Stimulated activated CD4-positive, alpha-beta T cell treated with anti-CD3 and anti-CD28 coated beads, Interleukin-12 subunit alpha, Interleukin-12 subunit beta, amount 100 ng/mL, for 24 hours (primary cell): Measurements from ENCODE around the gene AATF.

Experiments used
- DNase-seq, 2 experiments: peaks; one replicate each; pipeline ENCODE4 v3.0.0-alpha.2; 2020; ENCODE audit warnings: low read depth in 2 of 2

Gene AATF

GRCh38 chr17:36948717-36949460 lies at the start of gene AATF:
AATF (plus strand) TSS chr17:36948954; CDS start chr17:36949126, 172 bp downstream.
- DNase-seq: peak; percentile 92 to 96

- no peak for DNase-seq
Observed at GRCh38 chr17:36899250-36900159, 49.2 kb upstream of the AATF start.

- DNase-seq: no peak
Observed at GRCh38 chr17:36900160-36900512, 48.6 kb upstream of the AATF start.

DNA sequence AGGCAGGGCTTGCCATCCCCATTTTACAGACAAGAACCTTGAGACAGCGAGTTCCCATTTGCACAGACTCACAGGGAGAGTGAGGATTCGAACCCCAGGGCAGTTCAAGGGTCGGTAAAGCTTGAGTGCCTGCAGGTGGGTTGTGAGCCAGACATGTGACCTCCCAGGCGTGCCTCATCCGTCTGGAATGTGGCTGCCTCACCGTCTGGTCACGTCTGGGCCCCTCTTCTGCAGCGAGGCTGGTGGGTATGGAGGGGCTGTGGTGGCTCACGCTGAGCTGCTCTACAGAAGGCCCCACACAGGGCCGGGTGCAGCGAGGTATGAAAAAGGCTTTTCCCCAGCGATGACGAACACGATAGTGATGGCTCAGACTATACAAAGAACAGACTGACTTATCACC lies 47.2 kb upstream of the AATF start:
- no peak for DNase-seq

GRCh38 chr17:36907407-36907806 lies 41.3 kb upstream of the AATF start:
- no peak for DNase-seq

GRCh38 chr17:36910513-36910912 lies 38.2 kb upstream of the AATF start:
- no peak for DNase-seq

DNA sequence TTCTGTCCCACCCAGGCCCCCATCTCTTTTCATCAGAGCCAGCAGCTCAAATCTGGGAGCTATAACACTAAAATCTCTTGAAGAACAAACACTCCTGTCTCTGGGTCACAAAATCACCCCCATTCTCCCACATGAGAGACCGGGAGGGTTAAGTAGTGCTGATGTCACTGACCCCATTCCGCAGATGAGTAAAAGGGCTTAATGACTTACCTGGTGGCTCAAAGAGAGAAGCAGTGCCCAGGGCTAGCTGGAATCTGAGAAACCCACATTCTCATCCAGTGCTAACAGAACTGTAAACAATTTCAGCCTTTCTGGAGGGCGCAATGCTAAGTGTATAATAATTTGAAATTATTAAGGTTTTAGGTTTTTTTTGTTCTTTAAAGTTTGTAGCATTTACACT lies 37.8 kb upstream of the AATF start:
- DNase-seq: no peak

- DNase-seq: no peak
Observed at GRCh38 chr17:36913132-36913531, 35.6 kb upstream of the AATF start.

DNA sequence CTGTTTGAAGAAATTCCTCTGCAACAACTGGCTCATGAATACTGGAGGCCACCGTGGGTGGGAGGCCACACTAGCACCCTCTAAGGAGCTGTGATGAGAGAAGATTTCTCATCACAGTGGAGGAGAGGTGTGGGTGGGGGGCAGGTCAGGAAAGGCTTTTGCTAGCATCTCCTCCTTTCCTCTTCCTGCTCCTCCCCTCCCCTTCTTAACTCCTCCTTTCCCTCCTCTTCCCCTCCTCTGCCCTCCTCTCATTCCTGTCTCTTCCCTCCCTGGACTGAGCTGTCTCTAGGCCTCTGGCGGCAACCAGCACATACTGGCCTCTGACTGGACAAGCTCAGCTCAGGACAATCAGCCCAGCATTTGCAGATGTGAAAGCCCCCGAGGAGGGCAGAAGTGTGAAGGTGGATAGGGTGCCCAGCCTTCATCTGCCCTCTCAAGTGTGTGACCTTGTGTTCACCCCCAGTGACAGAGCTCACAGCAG lies 30.5 kb upstream of the AATF start:
- no peak for DNase-seq

DNA sequence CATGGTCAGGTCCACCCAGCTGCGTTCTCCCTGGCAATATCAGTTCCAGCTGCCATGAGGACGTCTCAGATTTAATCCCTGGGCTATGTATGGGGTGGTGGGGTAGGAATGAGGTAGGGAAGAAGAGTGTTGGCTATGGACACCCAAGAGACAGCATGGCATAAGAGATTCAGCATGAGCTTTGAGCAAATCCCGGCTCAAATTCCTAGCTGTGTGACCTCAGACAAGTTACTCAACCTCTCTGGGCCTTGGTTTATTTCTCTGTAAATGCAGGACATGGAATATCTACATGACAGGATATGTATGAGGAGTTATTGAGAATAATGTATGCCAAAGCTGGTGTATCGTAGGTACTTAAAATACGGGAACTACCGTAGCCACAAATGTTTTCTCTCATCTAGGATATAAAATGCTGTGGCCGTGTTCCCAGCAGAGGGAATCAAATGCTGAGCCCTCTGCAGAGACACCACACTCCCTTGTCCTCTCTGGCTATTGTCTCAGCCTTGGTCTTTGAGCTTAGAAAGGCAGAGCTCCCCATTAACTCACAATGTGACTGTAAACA lies 29.3 kb upstream of the AATF start:
- DNase-seq: no peak

DNA sequence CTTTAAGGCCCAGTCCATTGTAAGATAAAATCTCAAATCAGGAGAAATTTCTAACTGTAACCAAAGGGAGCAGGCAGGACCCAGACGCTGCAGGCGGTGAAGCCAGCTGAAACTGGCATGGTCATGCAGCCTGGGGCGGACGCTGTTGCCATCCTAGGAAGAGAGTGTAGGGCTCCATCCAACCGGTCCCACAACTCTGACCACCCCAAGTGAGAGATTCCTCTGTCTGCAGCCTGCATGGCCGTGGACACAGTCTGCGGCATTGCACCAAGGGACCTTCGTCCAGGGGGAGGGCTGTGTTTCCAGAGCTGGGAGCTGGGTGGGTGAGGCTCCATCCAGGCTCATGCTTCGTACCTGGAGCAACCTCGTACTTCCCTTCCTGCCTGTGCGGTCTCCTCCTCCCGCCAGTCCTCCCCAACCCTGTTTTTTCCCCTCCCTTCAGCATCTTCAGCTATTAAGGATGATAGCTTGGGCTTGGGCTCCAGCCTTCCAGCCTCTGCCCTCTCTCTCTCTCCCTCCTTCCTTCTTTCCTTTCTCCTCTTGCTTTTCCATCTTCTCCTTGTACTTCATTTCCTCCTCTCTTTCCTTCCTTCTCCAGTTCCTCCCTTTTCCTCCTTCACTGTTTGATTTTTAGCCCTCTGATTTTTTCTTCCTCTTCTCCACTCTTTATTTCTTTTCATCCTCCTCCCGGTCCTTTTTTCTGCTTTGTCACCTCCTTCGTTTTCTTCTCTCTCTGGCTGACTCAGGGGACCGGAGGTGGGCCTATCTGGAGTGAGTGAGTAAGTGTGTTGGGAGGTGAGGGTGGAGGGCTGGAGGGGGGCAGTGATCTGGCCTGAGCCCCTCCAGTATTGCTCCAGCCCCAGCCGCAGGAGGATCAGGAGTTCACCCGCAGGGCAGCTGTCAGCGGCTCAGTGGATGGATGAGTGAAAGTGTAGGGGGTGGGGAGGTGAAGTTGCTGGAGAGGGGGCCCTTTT lies 28.4 kb upstream of the AATF start:
- DNase-seq: no peak

- peak; percentile 35 to 65 for DNase-seq
Observed at GRCh38 chr17:36921095-36921851, 27.5 kb upstream of the AATF start.

DNA sequence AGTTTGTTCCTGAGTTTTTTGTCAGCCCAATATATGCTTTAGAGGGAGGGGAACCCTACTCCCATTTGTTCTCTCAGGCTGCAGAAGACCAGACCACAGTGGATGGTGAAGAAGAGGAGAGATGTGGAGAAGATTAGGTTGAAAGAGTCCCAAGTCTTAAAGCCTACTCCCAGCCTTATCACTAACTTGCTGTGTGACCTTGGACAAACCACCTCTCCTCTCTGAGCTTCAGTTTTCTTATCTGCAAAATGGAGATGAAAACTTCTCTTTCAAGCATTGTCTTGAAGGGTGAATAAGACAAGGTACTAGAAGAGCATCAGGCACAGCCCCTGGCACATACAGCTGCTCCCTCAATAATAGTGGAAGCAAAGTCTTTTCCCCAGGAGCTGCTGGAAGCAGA lies 26.6 kb upstream of the AATF start:
- no peak for DNase-seq

DNA sequence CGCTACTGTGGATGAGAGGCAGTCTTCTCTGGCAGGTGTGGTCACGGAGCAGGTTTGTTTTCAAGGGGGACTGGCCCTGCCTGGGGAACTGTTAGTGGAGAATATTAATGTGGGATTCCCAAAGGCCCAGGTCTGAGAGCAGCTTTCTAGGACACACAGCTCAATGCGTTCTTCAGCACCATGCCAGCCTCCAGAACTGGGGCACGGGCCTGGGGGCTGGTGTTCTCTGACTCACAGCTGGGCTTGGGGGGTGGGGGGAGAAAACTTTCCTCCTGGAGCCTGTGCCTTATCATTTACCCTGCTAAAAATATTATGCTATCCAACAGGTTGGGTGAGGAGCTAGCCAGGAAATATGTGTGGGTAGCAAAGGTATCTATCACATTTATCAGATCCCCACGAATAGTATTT lies 24.9 kb upstream of the AATF start:
- no peak for DNase-seq

DNA sequence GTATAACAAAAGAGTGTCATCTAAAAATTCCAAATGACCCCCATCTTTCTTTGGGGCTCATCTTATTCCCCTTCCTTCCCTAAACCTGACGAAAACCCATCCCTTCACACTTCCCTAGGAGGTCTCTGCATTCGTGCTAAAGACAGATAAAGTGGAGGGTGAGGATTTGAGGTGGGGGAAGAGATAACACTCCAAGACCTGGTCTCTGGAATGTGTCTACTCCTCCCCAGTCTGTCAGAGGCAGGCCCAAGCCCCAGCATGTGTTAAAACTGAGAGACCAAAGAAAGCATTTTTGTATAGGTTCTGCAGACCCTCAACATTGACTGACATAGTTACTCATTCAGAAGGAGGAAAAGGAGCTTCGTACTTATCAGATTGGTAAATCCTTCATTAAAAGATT lies 22.5 kb upstream of the AATF start:
- DNase-seq: no peak

GRCh38 chr17:36926701-36927100 lies 22.1 kb upstream of the AATF start:
- no peak for DNase-seq

DNA sequence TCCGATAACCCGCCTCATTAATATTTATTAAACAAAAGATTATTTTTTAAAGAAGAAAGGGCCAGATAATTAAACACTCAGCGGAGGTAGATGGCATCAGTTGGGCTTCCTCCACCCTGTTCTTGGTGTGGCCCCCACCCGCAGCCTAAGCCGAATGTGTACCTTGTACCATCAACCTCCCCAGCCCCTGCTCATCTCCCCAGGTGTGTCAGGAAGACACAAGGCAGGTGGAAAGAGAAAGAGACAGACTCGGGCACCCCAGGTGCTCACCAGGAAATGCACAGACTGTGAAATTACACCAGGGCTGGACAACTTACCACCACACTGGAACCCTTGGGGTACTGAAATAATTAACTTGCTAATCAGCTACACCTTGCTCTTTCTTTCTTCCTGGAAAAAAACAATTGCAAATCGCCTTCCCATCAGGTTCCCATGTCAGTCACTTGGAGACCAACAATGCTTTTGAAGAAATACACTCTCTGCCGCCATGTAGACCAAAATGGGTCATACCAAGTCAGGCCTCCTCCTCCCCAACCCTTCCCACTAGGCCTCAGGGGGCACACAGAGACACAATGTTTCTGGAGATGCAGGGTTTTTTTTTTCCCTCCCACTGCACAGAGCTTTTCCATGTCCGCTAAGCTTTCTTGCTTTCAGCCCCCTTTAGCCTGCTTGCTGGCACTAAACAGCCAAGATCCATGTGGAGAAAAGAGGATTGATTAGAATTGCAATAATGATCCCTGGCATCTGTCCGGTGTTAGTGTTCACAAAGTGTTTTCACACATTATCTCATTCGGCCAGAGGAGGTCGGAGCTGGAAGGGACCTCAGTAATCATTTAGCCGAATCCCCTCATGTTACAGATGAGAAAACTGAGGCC lies 20.0 kb upstream of the AATF start:
- DNase-seq: no peak

GRCh38 chr17:36929851-36930582 lies 18.7 kb upstream of the AATF start:
- DNase-seq: no peak

DNA sequence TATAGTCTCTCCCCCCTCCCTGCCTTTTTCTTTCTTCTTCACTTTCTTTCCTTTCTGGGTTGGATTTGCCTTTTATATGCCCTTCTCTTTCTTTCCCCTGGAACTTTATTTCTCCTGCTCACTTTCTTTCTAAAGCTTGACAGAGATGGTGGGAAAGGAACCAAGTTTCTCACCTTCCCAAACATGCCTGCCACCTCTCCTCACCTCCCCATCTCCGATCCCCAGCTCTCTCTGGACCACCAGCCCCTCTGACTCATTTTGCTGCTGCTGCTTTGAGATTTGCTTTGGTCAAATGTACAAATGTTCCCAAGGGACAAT lies 18.2 kb upstream of the AATF start:
- no peak for DNase-seq
